HG02588 (cell line): Measurements from ENCODE around the gene SAMD1.
"Not testable (repeated sequence)": the region's sequence is repeated elsewhere in the genome, so short reads cannot be mapped to it uniquely, and the experiment has no call there.

Experiments
- ATAC-seq: cut with Tn5 transposase; IDR thresholded peaks from one replicate; pipeline ENCODE4 v1.9.1; 2021; ENCODE audit warnings: mild to moderate bottlenecking, moderate library complexity; ENCODE audit not compliant: unreplicated experiment

SAMD1 gene

DNA sequence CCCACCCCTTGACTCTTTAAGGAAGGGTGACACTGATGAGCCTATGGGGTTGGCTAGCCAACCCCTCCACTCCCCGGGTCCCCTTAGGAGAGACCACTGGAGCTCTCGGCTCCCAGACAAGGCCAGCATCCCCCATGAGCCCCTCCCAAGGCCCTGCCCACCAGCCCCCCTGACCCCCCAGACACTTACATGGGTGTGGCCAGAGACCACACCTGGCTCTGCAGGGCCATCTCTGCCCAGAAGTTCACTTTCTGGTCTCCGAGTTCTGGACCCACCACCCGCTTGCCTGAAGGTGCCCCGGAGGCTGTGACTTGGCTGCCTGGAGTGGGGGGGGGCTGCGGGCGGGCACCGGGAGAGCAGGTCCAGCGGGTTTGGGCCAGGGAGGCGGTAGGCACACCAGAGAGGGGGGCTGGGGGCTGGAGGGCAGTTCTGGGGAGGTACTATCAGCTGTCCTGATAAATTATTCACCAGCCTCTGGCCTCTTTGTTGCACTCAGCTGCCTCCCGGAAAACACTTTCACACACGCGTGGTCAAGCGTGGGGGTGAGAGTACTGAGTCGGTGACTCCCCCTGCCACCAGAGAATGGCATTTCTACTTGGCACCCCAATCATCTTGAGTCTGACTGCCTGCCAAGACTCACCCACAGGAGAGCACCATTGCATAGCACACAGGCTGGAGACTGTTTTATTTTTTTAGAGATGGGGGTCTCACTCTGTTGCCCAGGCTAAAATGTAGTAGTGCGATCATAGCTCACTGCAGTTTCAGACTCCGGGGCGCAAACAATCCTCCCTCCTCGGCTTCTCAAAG lies 28.6 kb downstream of the SAMD1 start, which contains the start of gene PALM3:
PALM3 (minus strand) TSS at position 326 of the 807 bp plus-strand sequence; CDS start at position 230, 96 bp downstream.
- no peak for ATAC-seq

- ATAC-seq = no peak
Measured at GRCh38 chr19:14061081-14061749, 29.3 kb downstream of the SAMD1 start.

- ATAC-seq = no peak
Measured at GRCh38 chr19:14059652-14060155, 30.8 kb downstream of the SAMD1 start.

GRCh38 chr19:14059093-14059480 lies 31.5 kb downstream of the SAMD1 start:
- ATAC-seq = no peak

DNA sequence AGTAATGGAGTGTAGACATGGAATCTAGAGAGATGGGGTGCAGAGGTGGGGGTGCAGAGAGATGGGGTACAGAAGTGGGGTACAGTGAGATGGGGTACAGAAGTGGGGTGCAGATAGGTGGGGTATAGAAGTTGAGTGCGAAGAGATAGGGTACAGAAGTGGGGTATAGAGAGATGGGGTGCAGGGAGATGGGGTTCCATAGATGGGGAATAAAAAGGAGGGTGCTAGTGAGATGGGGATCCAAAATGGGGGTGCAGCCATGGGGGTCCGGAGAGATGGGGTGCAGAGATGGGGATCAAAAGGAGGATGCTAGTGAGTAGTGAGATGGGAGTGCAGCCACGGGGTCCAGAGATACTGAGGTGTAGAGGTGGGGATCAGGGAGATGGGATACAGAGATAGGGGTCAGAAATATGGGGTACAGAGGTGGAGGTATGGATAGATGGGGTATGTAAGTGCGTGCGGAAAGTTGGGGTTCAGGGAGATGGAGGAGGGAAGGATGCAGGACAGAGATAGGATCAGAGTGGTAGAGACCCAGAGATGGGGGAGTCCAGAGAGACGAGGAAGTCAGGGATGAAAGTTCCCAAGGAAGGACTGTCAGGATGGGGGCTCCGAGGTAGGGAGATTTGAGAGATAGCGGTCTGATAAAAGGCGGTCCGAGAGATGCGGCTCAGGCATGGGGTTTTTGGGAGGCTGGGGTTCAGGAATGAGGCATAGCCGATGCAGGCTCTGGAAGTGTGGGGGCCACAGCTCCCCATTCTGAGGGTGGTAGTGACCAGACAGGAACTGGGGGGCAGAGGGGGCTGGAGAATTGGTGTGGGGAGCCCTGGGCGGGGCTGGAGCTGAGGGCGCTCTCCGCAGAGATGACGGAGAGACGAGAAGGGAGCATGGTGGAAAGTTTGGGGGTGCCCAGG lies 32.1 kb downstream of the SAMD1 start:
- ATAC-seq = no peak

- no peak for ATAC-seq
Measured at GRCh38 chr19:14056741-14057356, 33.7 kb downstream of the SAMD1 start.

DNA sequence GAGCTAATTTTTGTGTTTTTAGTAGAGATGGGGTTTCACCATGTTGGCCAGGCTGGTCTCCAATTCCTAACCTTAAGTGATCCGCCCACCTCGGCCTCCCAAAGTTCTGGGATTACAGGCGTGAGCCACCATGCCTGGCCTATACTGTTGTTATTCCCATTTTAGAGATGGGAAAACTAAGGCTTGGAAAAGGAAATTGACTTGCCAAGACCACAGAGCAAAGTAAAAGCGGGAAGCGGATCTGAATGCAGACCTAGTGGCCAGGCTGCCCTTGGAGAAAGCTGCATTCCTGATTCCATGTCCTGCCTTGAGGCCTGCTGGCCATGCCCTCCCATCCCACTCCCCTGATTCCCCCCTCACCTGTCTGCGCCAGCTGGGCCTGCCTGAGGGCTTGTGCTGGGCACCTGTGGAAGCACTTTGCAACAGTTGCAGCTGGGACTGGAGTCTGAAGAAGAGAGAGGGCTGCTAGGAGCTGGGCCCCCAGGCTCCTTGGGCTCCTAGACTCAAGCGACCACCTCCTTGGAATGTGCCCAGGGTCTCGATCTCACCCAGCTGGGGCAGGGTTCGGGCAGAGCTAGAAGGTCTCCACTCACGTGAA lies 34.4 kb downstream of the SAMD1 start:
- no peak for ATAC-seq

- ATAC-seq = no peak
Measured at GRCh38 chr19:14055396-14055795, 35.2 kb downstream of the SAMD1 start.

GRCh38 chr19:14054721-14055120 lies 35.8 kb downstream of the SAMD1 start:
- no peak for ATAC-seq

- ATAC-seq = no peak
Measured at GRCh38 chr19:14054099-14054498, 36.5 kb downstream of the SAMD1 start.

DNA sequence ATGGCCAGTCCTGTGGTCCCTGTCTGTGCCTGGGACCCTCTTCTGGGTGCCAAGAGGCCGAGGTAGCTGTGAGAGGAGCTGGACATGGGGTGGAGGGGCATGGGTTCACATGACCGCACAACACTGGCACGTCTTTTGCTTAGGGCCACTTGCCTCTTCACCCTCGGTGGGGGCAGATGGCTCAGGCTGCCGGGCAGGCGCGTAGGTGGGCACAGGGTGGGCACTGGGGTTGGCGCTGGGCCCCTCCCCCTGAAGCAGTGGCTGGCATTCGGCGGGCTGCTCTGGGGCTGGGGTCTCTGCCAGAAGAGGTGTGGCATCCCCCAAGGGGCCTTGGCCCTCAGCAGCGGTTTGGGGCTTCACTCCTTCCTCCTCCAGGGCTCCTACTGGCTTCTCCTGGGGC lies 37.1 kb downstream of the SAMD1 start:
- no peak for ATAC-seq

- ATAC-seq = no peak
Measured at GRCh38 chr19:14053032-14053431, 37.5 kb downstream of the SAMD1 start.

DNA sequence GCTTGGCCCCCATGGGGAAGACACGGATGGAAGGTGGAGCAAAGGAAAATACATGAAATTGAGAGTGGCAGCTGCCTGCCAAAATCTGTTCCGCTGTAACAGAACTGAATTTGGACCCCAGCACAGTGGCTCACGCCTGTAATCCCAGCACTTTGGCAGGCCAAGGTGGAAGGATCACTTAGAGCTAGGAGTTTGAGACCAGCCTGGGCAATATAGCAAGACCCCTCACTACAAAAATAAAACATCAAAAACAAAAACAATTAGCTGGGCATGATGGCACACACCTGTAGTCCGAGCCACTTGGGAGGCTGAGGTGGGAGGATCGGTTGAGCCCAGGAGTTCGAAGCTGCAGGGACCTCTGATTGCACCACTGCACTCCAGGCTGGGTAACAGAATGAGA lies 38.1 kb downstream of the SAMD1 start:
- no peak for ATAC-seq

DNA sequence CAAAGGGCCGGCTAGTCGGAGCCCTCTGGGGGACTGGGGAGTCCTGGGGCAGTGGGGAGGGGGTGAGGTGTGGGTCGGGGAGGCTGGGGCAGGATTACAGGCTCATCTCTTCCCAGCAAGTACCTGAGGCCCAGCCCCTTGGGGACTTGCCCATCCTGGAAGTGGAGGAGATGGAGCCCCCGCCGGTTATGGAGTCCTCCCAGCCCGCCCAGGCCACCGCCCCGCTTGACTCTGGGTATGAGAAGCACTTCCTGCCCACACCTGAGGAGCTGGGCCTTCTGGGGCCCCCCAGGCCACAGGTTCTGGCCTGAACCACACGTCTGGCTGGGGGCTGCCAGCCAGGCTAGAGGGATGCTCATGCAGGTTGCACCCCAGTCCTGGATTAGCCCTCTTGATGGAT lies 38.6 kb downstream of the SAMD1 start:
- ATAC-seq = no peak

DNA sequence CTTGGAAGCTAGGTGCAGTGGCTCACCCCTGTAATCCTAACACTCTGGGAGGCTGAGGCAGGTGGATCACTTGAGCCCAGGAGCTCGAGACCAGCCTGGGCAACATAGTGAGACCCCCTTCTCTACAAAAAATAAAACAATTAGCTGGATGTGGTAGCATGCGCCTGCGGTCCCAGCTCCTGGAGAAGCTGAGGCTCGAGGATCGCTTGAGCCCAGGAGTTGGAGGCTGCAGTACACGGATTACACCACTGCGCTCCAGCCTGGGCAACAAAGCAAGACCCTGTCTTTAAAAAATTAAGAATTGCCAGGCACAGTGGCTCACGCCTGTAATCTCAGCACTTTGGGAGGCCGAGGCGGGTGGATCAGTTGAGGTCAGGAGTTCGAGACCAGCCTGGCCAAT lies 39.6 kb downstream of the SAMD1 start:
- ATAC-seq = not testable (repeated sequence)

DNA sequence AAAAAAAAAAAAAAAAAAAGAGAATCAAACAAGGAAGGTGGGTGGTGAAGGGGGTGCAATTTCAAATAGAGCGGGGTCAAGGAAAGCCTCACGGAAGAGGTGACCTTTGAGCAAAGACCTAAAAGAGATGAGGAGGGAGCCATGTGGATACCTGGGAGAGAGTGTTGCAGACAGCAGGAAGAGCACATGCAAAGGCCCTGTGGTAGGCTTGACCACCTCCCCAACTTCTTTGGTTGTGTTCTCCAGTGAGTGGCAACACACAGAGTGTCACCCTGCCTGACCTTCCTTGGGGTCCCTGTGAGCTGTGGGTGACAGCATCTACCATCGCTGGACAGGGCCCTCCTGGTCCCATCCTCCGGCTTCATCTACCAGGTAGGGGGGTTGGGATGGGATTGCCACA lies 40.0 kb downstream of the SAMD1 start:
- no peak for ATAC-seq

- no peak for ATAC-seq
Measured at GRCh38 chr19:14048443-14049153, 42.0 kb downstream of the SAMD1 start.

DNA sequence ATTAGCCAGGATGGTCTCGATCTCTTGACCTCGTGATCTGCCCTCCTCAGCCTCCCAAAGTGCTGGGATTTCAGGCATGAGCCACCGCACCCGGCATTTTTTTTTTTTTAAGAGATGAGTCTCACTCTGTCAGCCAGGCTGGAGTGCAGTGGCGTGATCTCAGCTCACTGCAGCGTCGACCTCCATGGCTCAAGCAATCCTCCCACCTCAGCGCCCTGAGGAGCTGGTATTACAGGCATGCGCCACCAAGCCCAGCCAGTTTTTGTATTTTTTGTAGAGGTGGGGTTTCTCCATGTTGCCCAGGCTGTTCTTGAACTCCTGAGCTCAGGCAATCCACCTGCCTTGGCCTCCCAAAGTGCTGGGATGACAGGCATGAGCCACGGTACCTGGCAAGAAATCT lies 42.7 kb downstream of the SAMD1 start:
- not testable (repeated sequence) for ATAC-seq
